IMR-90 (cell line): ENCODE measurements around the gene BGN. TPM values are rescaled to one million over a fixed set of nuclear protein-coding genes. Genes with fewer than 3 reads are reported as not detected.

Experiments used
- ATAC-seq: fragments of 200-7000 bp; cut with Tn5 transposase; 2 replicates; pipeline ENCODE4 v1.9.1; 2020; ENCODE audit warnings: low read depth, mild to moderate bottlenecking, moderate library complexity
- BruUV-seq: library from RNA; stranded (reverse); fragments of 400-500 nt; replicated peaks from 2 replicates; lab custom pipeline; 2021; lab: Mats Ljungman, UMichigan
- CTCF ChIA-PET: fragments of 300-600 bp; formaldehyde crosslinking; extraction: SDS; loops from one replicate; lab custom pipeline; 2021; ENCODE audit warnings: antibody characterized with exemption; lab: Yijun Ruan, JAX
- POLR2A ChIA-PET: fragments of 300-600 bp; sonication (Branson Sonifier 250); formaldehyde crosslinking; loops from one replicate; lab custom pipeline; 2022; ENCODE audit warnings: antibody characterized with exemption; ENCODE audit not compliant: unreplicated experiment; lab: Charles Lee
- DNase-seq: peaks from one replicate; pipeline ENCODE4 v3.0.0; 2013
- H2AFZ ChIP-seq: replicated peaks from 2 replicates; pipeline ENCODE3; 2013; ENCODE audit warnings: low read length, mild to moderate bottlenecking; ENCODE audit not compliant: poor library complexity
- H2AK5ac ChIP-seq: 2 replicates; pipeline ENCODE4 v1.6.1; 2013; ENCODE audit warnings: low read depth, low read length, inconsistent platforms
- H2AK9ac ChIP-seq: replicated peaks from 2 replicates; pipeline ENCODE3; 2013; ENCODE audit warnings: mild to moderate bottlenecking, low read depth, low read length, moderate library complexity; ENCODE audit not compliant: poor library complexity
- H2BK120ac ChIP-seq: 2 replicates; pipeline ENCODE4 v1.6.1; 2013; ENCODE audit warnings: low read depth, low read length, inconsistent platforms
- H2BK15ac ChIP-seq: 3 replicates; pipeline ENCODE4 v1.6.1; 2013; ENCODE audit warnings: low read depth, low read length, inconsistent platforms
- H2BK20ac ChIP-seq: 2 replicates; pipeline ENCODE4 v1.6.1; 2013; ENCODE audit warnings: low read depth, mild to moderate bottlenecking, inconsistent platforms, low read length, moderate library complexity
- H2BK5ac ChIP-seq: 2 replicates; pipeline ENCODE4 v1.6.1; 2013; ENCODE audit warnings: mild to moderate bottlenecking, low read depth, low read length, inconsistent platforms; ENCODE audit not compliant: poor library complexity, severe bottlenecking
- H3K14ac ChIP-seq: replicated peaks from 2 replicates; pipeline ENCODE4 v1.6.1; 2013; ENCODE audit warnings: low read depth, low read length, inconsistent platforms
- H3K18ac ChIP-seq: 2 replicates; pipeline ENCODE4 v1.6.1; 2013; ENCODE audit warnings: low read depth, low read length, control low read depth
- H3K23ac ChIP-seq: 2 replicates; pipeline ENCODE4 v1.6.1; 2013; ENCODE audit warnings: low read depth, low read length, inconsistent platforms
- H3K27ac ChIP-seq: 2 replicates; pipeline ENCODE4 v1.5.1; 2013; ENCODE audit warnings: mild to moderate bottlenecking, control low read depth, low read length; ENCODE audit not compliant: insufficient read depth
- H3K27me3 ChIP-seq: 2 replicates; pipeline ENCODE4 v1.6.1; 2013; ENCODE audit warnings: low read length; ENCODE audit not compliant: control insufficient read depth, insufficient read depth
- H3K36me3 ChIP-seq: 2 replicates; pipeline ENCODE4 v1.6.1; 2013; ENCODE audit warnings: low read length, mixed read lengths; ENCODE audit not compliant: control insufficient read depth, insufficient read depth
- H3K4ac ChIP-seq: 2 replicates; pipeline ENCODE4 v1.6.1; 2013; ENCODE audit warnings: low read depth, low read length, inconsistent platforms
- H3K4me1 ChIP-seq: 2 replicates; pipeline ENCODE4 v1.6.1; 2013; ENCODE audit warnings: low read length, mixed read lengths; ENCODE audit not compliant: control insufficient read depth, insufficient read depth
- H3K4me2 ChIP-seq: 2 replicates; pipeline ENCODE4 v1.6.1; 2013; ENCODE audit warnings: low read depth, mild to moderate bottlenecking, control low read depth, low read length, moderate library complexity
- H3K4me3 ChIP-seq: 2 replicates; pipeline ENCODE4 v1.5.1; 2013; ENCODE audit warnings: low read depth, mild to moderate bottlenecking, control low read depth, low read length, moderate library complexity; ENCODE audit not compliant: insufficient read depth
- H3K56ac ChIP-seq: 2 replicates; pipeline ENCODE4 v1.6.1; 2013; ENCODE audit warnings: low read length, inconsistent platforms; ENCODE audit not compliant: insufficient read depth; ENCODE audit errors: extremely low read depth
- H3K79me1 ChIP-seq, 2 experiments: 2 replicates each; pipeline ENCODE4 v1.6.1; 2013; ENCODE audit warnings: low read length in 2 of 2, inconsistent platforms in 1 of 2, low read depth in 1 of 2
- H3K9ac ChIP-seq: 2 replicates; pipeline ENCODE4 v1.6.1; 2013; ENCODE audit warnings: low read depth, low read length, control low read depth
- H3K9me1 ChIP-seq: 2 replicates; pipeline ENCODE4 v1.6.1; 2013; ENCODE audit warnings: low read length, inconsistent platforms; ENCODE audit not compliant: insufficient read depth
- H3K9me3 ChIP-seq: 2 replicates; pipeline ENCODE4 v1.6.1; 2013; ENCODE audit warnings: low read length; ENCODE audit not compliant: control insufficient read depth, insufficient read depth
- H4K20me1 ChIP-seq: 2 replicates; pipeline ENCODE4 v1.6.1; 2013; ENCODE audit warnings: low read length, inconsistent platforms; ENCODE audit not compliant: insufficient read depth
- H4K5ac ChIP-seq: 2 replicates; pipeline ENCODE4 v1.6.1; 2013; ENCODE audit warnings: mild to moderate bottlenecking, low read depth, low read length, control low read depth
- H4K8ac ChIP-seq, 2 experiments: 2 replicates each; pipeline ENCODE4 v1.6.1; 2013; ENCODE audit warnings: low read depth in 2 of 2, low read length in 2 of 2, control low read depth in 1 of 2, inconsistent platforms in 1 of 2
- H4K91ac ChIP-seq: 2 replicates; pipeline ENCODE4 v1.6.1; 2013; ENCODE audit warnings: low read depth, low read length, inconsistent platforms; ENCODE audit not compliant: insufficient read depth
- BHLHE40 ChIP-seq: fragments of 150-350 bp; IDR thresholded peaks from 2 replicates; pipeline ENCODE4 v1.6.1; 2016; ENCODE audit warnings: mild to moderate bottlenecking, low read depth, low read length
- CEBPB ChIP-seq: IDR thresholded peaks from 2 replicates; pipeline ENCODE4 v1.6.1; 2012; ENCODE audit warnings: low read depth, low read length, improper control_type of control experiment
- CHD1 ChIP-seq: IDR thresholded peaks from 2 replicates; pipeline ENCODE4 v1.6.1; 2012; ENCODE audit warnings: low read depth, low read length, improper control_type of control experiment
- ELK1 ChIP-seq: fragments of 150-350 bp; IDR thresholded peaks from 2 replicates; pipeline ENCODE4 v1.6.1; 2016; ENCODE audit warnings: low read depth, mild to moderate bottlenecking, low read length, moderate library complexity, borderline replicate concordance
- MAFK ChIP-seq: IDR thresholded peaks from 2 replicates; pipeline ENCODE4 v1.6.1; 2012; ENCODE audit warnings: low read depth, low read length, improper control_type of control experiment
- MAZ ChIP-seq: IDR thresholded peaks from 2 replicates; pipeline ENCODE4 v1.6.1; 2012; ENCODE audit warnings: low read depth, mild to moderate bottlenecking, low read length, improper control_type of control experiment, moderate library complexity, borderline replicate concordance
- MXI1 ChIP-seq: IDR thresholded peaks from 2 replicates; pipeline ENCODE4 v1.6.1; 2012; ENCODE audit warnings: low read depth, mild to moderate bottlenecking, low read length, moderate library complexity, borderline replicate concordance
- NFE2L2 ChIP-seq: fragments of 150-350 bp; IDR thresholded peaks from 2 replicates; pipeline ENCODE4 v1.6.1; 2016; ENCODE audit warnings: low read depth, mild to moderate bottlenecking, low read length
- RAD21 ChIP-seq: IDR thresholded peaks from 2 replicates; pipeline ENCODE4 v1.6.1; 2012; ENCODE audit warnings: low read length, improper control_type of control experiment
- RCOR1 ChIP-seq: IDR thresholded peaks from 2 replicates; pipeline ENCODE4 v1.6.1; 2012; ENCODE audit warnings: mild to moderate bottlenecking, low read length, improper control_type of control experiment; ENCODE audit not compliant: insufficient replicate concordance
- RFX5 ChIP-seq: IDR thresholded peaks from 2 replicates; pipeline ENCODE4 v1.8.0; 2012; ENCODE audit warnings: low read depth, mild to moderate bottlenecking, low read length, moderate library complexity
- SMC3 ChIP-seq: fragments of 150-350 bp; IDR thresholded peaks from 2 replicates; pipeline ENCODE4 v1.6.1; 2016; ENCODE audit warnings: low read depth, mild to moderate bottlenecking, antibody characterized with exemption, low read length, moderate library complexity
- USF2 ChIP-seq: fragments of 150-350 bp; IDR thresholded peaks from 2 replicates; pipeline ENCODE4 v1.6.1; 2017; ENCODE audit warnings: mild to moderate bottlenecking, antibody characterized with exemption, low read length, low read depth
- WGBS, 2 experiments: methylation state at CpG; one replicate each; pipeline versions ENCODE4 v1.1.5 to v1.1.7; 2013; ENCODE audit warnings: missing lambda C conversion rate in 2 of 2; ENCODE audit not compliant: insufficient read length in 1 of 2; ENCODE audit errors: extremely low coverage in 2 of 2; 5-methylcytosine and 5-hydroxymethylcytosine counted together
- dilution Hi-C: fragments of 300-500 bp; cut with HindIII; formaldehyde crosslinking; loops from one replicate; pipeline ENCODE4 v1.14.3; 2018; ENCODE audit warnings: low sequenced_read_pairs; ENCODE audit not compliant: unreplicated experiment
- in situ Hi-C: fragments of 300-500 bp; cut with MboI; formaldehyde crosslinking; loops from 3 replicates; pipeline ENCODE4 v1.14.3; 2019; ENCODE audit warnings: low sequenced_read_pairs, inconsistent platforms, mixed read lengths
- intact Hi-C: fragments of 100-400 bp; cut with micrococcal nuclease; formaldehyde crosslinking; loops from 2 replicates; pipeline ENCODE4 v1.10.0; 2022
- polyA plus RNA-seq, 3 experiments: library from polyadenylated mRNA; depleted of rRNA; stranded (reverse); fragments of >200 nt; gene quantifications; 2 replicates each; pipeline ENCODE4 v1.2.3, GENCODE V29; 2012; ENCODE audit warnings: low replicate concordance in 1 of 3
- total RNA-seq: library from RNA; depleted of rRNA; stranded (reverse); fragments of >200 nt; gene quantifications from 2 replicates; pipeline ENCODE4 v1.2.3, GENCODE V29; 2012

BGN gene
- total and polyA plus RNA-seq, 2 of the 4 experiments (the other 2 are of a cell fraction) = 11.3 to 298 TPM

- TF ChIP-seq MXI1 = no peak
- TF ChIP-seq RAD21 = no peak
- TF ChIP-seq MAFK = no peak
- TF ChIP-seq CHD1 = no peak
- no peak for TF ChIP-seq CEBPB
- no peak for TF ChIP-seq NFE2L2
- no peak for TF ChIP-seq MAZ
- no peak for TF ChIP-seq BHLHE40
- no peak for TF ChIP-seq ELK1
- TF ChIP-seq RCOR1 = no peak
- TF ChIP-seq USF2 = no peak
- TF ChIP-seq RFX5 = no peak
- no peak for TF ChIP-seq SMC3
- no peaks in the 10 kb centered on the region for H3K9me1 ChIP-seq
- no peak overlapping the region for H3K4me2 ChIP-seq
- no peak overlapping the region for H3K27ac ChIP-seq
- CTCF ChIA-PET = no interaction called here
- DNase-seq (no peak), ATAC-seq (no peak)
- H3K4me1 ChIP-seq = no peaks in the 10 kb centered on the region
- H2AK5ac ChIP-seq = no peak overlapping the region
- in situ Hi-C loops (no loop called here), intact Hi-C loops (no loop called here), dilution Hi-C loops (no loop called here)
- no peak overlapping the region for H3K4me3 ChIP-seq
- no peak overlapping the region for H4K91ac ChIP-seq
- no peak overlapping the region for H3K56ac ChIP-seq
- H2BK20ac ChIP-seq = no peak overlapping the region
- POLR2A ChIA-PET = no interaction called here
- WGBS, 2 experiments = 80% methylated on average over 2 of the region's 14 CpGs; no CpG with 5 or more reads in 1 of the 2 experiments
- no peak overlapping the region for H2BK15ac ChIP-seq
- H4K20me1 ChIP-seq = peaks cover 6% of the 10 kb centered on the region
- H4K5ac ChIP-seq = no peak overlapping the region
- H3K27me3 ChIP-seq = no peaks in the 10 kb centered on the region
- no peak overlapping the region for H3K23ac ChIP-seq
- no peak overlapping the region for H3K9ac ChIP-seq
- H3K18ac ChIP-seq = no peak overlapping the region
- no peaks in the 10 kb centered on the region; the same call in 1 of the 2 replicates for H3K9me3 ChIP-seq
- no TSS peak for BruUV-seq
- no peak overlapping the region for H2AFZ ChIP-seq
- H4K8ac ChIP-seq = no peak overlapping the region
- no peak overlapping the region for H2BK5ac ChIP-seq
- no peak overlapping the region for H3K4ac ChIP-seq
- H3K36me3 ChIP-seq = peaks cover 1% of the 10 kb centered on the region; the same call in 1 of the 2 replicates
- H2AK9ac ChIP-seq = no peak overlapping the region
- H3K79me1 ChIP-seq = peaks cover 6 to 8% of the 10 kb centered on the region in 2 experiments; a peak in 3 of 4 replicates
- no peak overlapping the region for H3K14ac ChIP-seq
- no peak overlapping the region for H2BK120ac ChIP-seq
Measured at GRCh38 chrX:153502796-153503195, 8.0 kb downstream of the BGN start.
